HCT116 (cell line): Measurements from ENCODE around the gene CYB5R3. TPM values are rescaled to one million over a fixed set of nuclear protein-coding genes. Genes with fewer than 3 reads are reported as not detected.

Experiments used
- ATAC-seq: fragments of 200-7000 bp; cut with Tn5 transposase; 2 replicates; pipeline ENCODE4 v1.9.1; 2020; ENCODE audit warnings: mild to moderate bottlenecking, moderate library complexity
- BruUV-seq: library from RNA; stranded (reverse); fragments of 400-500 nt; replicated peaks from 2 replicates; lab custom pipeline; 2021; lab: Mats Ljungman, UMichigan
- CTCF ChIA-PET: fragments of 300-600 bp; sonication (Branson Sonifier 250); formaldehyde crosslinking; loops from one replicate; lab custom pipeline; 2021; ENCODE audit warnings: antibody characterized with exemption; lab: Charles Lee
- POLR2A ChIA-PET: fragments of 300-600, 350-600 bp; sonication (Branson Sonifier 250); formaldehyde crosslinking; loops from one replicate; lab custom pipeline; 2021; ENCODE audit warnings: antibody characterized with exemption; lab: Charles Lee
- RAD21 ChIA-PET, 2 experiments: fragments of 300-600 bp; sonication (Branson Sonifier 250); formaldehyde crosslinking; loops; one replicate each; lab custom pipeline; 2023; ENCODE audit warnings: low total read pairs in 2 of 2; ENCODE audit not compliant: uncharacterized antibody in 2 of 2, unreplicated experiment in 2 of 2, low non-redundant PET in 1 of 2; lab: Charles Lee
- DNase-seq: peaks from one replicate; pipeline ENCODE4 v3.0.0-alpha.2; 2010; ENCODE audit warnings: low read depth, low spot score
- H2AFZ ChIP-seq: fragments of 200-600 bp; shearing (Covaris generic), sonication (generic); 2 replicates; pipeline ENCODE4 v1.6.1; 2017; ENCODE audit warnings: low read depth, mixed run types, mixed read lengths, antibody characterized with exemption, low read length; ENCODE audit not compliant: poor library complexity, severe bottlenecking
- H3K27ac ChIP-seq: 2 replicates; pipeline ENCODE4 v1.5.1; 2012; ENCODE audit warnings: low read depth, low read length
- H3K27me3 ChIP-seq: fragments of 200-600 bp; sonication (generic); 2 replicates; pipeline ENCODE4 v1.6.1; 2016; ENCODE audit warnings: mixed run types, low read length, mixed read lengths; ENCODE audit not compliant: insufficient read depth
- H3K36me3 ChIP-seq, 2 experiments: fragments of 200-500 bp in 1 of 2; fragments of 200-600 bp in 1 of 2; sonication (Bioruptor generic) in 1 of 2; sonication (generic) in 1 of 2; 2 replicates each; pipeline versions ENCODE4 v1.5.1 to v1.6.1; 2014 to 2016; ENCODE audit warnings: low read length in 2 of 2, inconsistent platforms in 1 of 2, mixed read lengths in 1 of 2, mixed run types in 1 of 2; ENCODE audit not compliant: insufficient read depth in 2 of 2, control insufficient read depth in 1 of 2
- H3K4me1 ChIP-seq, 2 experiments: fragments of 200-600 bp in 1 of 2; sonication (generic) in 1 of 2; 2 replicates each; pipeline versions ENCODE4 v1.5.1 to v1.6.1; 2012 to 2017; ENCODE audit warnings: low read length in 2 of 2, inconsistent platforms in 1 of 2, mild to moderate bottlenecking in 1 of 2, mixed read lengths in 1 of 2, mixed run types in 1 of 2, moderate library complexity in 1 of 2; ENCODE audit not compliant: insufficient read depth in 2 of 2, control insufficient read depth in 1 of 2
- H3K4me2 ChIP-seq: fragments of 200-600 bp; sonication (generic); 2 replicates; pipeline ENCODE4 v1.6.1; 2017; ENCODE audit warnings: mixed run types, low read length, mixed read lengths
- H3K4me3 ChIP-seq, 2 experiments: fragments of 200-600 bp in 1 of 2; sonication (generic) in 1 of 2; replicated peaks in 1 of 2; 2 replicates each; pipeline ENCODE4 v1.5.1; 2011 to 2016; ENCODE audit warnings: low read length in 2 of 2, control low read depth in 1 of 2, low read depth in 1 of 2, mild to moderate bottlenecking in 1 of 2, mixed read lengths in 1 of 2, mixed run types in 1 of 2
- H3K79me2 ChIP-seq: fragments of 200-600 bp; sonication (generic); 2 replicates; pipeline ENCODE4 v1.6.1; 2017; ENCODE audit warnings: mild to moderate bottlenecking, mixed run types, low read length, moderate library complexity, mixed read lengths; ENCODE audit not compliant: insufficient read depth
- H3K9ac ChIP-seq: fragments of 200-600 bp; sonication (generic); 2 replicates; pipeline ENCODE4 v1.6.1; 2016; ENCODE audit warnings: low read length, mixed read lengths
- H3K9me2 ChIP-seq: fragments of 200-600 bp; sonication (generic), shearing (Covaris generic); 2 replicates; pipeline ENCODE4 v1.6.1; 2017; ENCODE audit warnings: mixed run types, mild to moderate bottlenecking, moderate library complexity; ENCODE audit not compliant: insufficient read depth
- H3K9me3 ChIP-seq, 2 experiments: fragments of 200-500 bp in 1 of 2; fragments of 200-600 bp in 1 of 2; sonication (Bioruptor generic) in 1 of 2; sonication (generic) in 1 of 2; 2 replicates each; pipeline ENCODE4 v1.6.1; 2014 to 2017; ENCODE audit warnings: low read length in 2 of 2, mixed read lengths in 2 of 2, inconsistent platforms in 1 of 2, low read depth in 1 of 2, mild to moderate bottlenecking in 1 of 2, mixed run types in 1 of 2, moderate library complexity in 1 of 2; ENCODE audit not compliant: control insufficient read depth in 1 of 2, insufficient read depth in 1 of 2
- H4K20me1 ChIP-seq: fragments of 200-600 bp; sonication (generic), shearing (Covaris generic); 2 replicates; pipeline ENCODE4 v1.6.1; 2017; ENCODE audit warnings: mixed run types, mild to moderate bottlenecking, moderate library complexity; ENCODE audit not compliant: insufficient read depth
- EGR1 ChIP-seq: IDR thresholded peaks from 2 replicates; pipeline ENCODE4 v1.6.1; 2012; ENCODE audit warnings: low read depth
- EZH2 ChIP-seq: fragments of 200-600 bp; sonication (generic); IDR thresholded peaks from 2 replicates; pipeline ENCODE4 v1.6.1; 2017; ENCODE audit warnings: antibody characterized with exemption, mixed run types
- EZH2phosphoT487 ChIP-seq: fragments of 200-600 bp; IDR thresholded peaks from 2 replicates; pipeline ENCODE4 v1.6.1; 2018; ENCODE audit warnings: antibody characterized with exemption, borderline replicate concordance
- JUND ChIP-seq: IDR thresholded peaks from 2 replicates; pipeline ENCODE4 v1.6.1; 2012
- POLR2AphosphoS5 ChIP-seq: IDR thresholded peaks from 2 replicates; pipeline ENCODE4 v1.6.1; 2011; ENCODE audit warnings: mild to moderate bottlenecking, low read depth, low read length, moderate library complexity
- SIN3A ChIP-seq: IDR thresholded peaks from 2 replicates; pipeline ENCODE4 v1.6.1; 2012; ENCODE audit warnings: low read depth
- TCF7L2 ChIP-seq: IDR thresholded peaks from 2 replicates; pipeline ENCODE4 v1.7.0; 2011; ENCODE audit warnings: borderline replicate concordance, inconsistent platforms; ENCODE audit not compliant: insufficient read depth, insufficient read length; ENCODE audit errors: extremely low read depth
- ZFX ChIP-seq: fragments of 450-650 bp; IDR thresholded peaks from 2 replicates; pipeline ENCODE4 v1.6.1; 2017
- intact Hi-C: fragments of 100-400 bp; cut with micrococcal nuclease; formaldehyde crosslinking; loops from 2 replicates; pipeline ENCODE4 v1.10.0; 2022
- total RNA-seq: library from RNA; stranded (reverse); gene quantifications from one replicate; pipeline ENCODE4 v1.2.1, GENCODE V29; 2021; ENCODE audit not compliant: unreplicated experiment

CYB5R3 gene
- total RNA-seq, 1 experiment from 2014 or later = 127 TPM

DNA sequence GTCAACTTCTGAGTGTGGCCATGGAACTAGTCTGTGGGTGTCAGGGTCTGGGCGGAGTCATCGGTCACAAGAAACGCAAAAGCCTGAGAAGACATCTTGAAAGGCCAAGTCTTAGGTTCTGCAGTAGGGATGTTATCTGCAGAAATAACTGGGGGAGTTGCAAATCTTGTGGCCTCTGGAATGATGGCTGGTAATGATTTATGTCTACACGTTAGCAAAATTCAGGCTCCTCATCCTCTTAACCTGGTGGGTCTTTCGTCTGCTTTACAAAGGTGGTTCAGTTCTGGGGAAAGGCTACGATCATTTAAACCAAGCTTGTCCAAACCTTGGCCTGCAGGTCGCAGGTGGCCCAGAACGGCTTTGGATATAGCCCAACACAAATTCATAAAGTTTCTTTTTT is 7.4 kb upstream of the CYB5R3 start:
- POLR2A ChIA-PET = no interaction called here

DNA sequence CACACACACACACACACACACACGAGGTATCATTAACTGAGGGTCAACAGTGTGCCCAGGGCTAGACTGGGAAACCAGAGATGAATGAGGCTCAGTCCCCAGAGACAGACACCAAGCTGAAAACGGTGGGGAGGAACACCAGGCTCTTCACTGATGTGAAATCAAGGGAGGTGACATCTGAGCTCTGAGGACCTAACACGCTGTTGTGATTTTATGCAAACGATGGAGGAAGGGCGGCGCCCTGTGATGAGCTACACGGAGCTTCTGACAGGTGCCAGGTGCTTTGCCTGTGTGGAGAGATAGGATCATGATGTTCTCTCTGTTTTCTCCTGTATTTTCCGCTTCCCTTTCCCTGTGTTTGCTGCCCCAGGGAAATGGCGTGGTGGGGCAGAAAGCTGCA is 6.5 kb upstream of the CYB5R3 start:
- Histone ChIP-seq H3K36me3 (no peaks in the 10 kb centered on the region), H3K9me2 (no peaks in the 10 kb centered on the region), H4K20me1 (no peaks in the 10 kb centered on the region), H2AFZ (no peak overlapping the region), H3K4me1 (peaks cover 0 to 5% of the 10 kb centered on the region in 2 experiments; a peak in 1 of 4 replicates), H3K9me3 (no peaks in the 10 kb centered on the region), H3K27me3 (no peaks in the 10 kb centered on the region), H3K4me2 (no peak overlapping the region), H3K9ac (no peak overlapping the region), H3K27ac (no peak overlapping the region), H3K79me2 (no peaks in the 10 kb centered on the region), H3K4me3 (no peak overlapping the region)
- DNase-seq (no peak), ATAC-seq (no peak)
- intact Hi-C loops = no loop called here
- TF ChIP-seq EZH2 (no peak), POLR2AphosphoS5 (no peak), EGR1 (no peak), JUND (no peak), EZH2phosphoT487 (no peak), SIN3A (no peak)
- BruUV-seq = no TSS peak
- CTCF ChIA-PET = no interaction called here
- RAD21 ChIA-PET = no interaction called here
- POLR2A ChIA-PET = interaction anchor here (0.7 to 0.9 kb wide), 2 partner anchors 35 to 40 kb away, joined by 3 read pairs; no protein-coding TSS in a partner anchor

More for the DNA sequence above, 7.4 kb upstream of the CYB5R3 start:
- RAD21 ChIA-PET = no interaction called here
- Histone ChIP-seq H3K27ac (no peak overlapping the region), H3K4me1 (no peaks in the 10 kb centered on the region), H2AFZ (no peak overlapping the region), H3K79me2 (no peaks in the 10 kb centered on the region), H3K36me3 (no peaks in the 10 kb centered on the region), H3K9ac (no peak overlapping the region), H3K4me2 (no peak overlapping the region), H3K27me3 (no peaks in the 10 kb centered on the region), H3K9me2 (no peaks in the 10 kb centered on the region), H3K9me3 (no peaks in the 10 kb centered on the region), H3K4me3 (no peak overlapping the region), H4K20me1 (no peaks in the 10 kb centered on the region)
- TF ChIP-seq ZFX (no peak), TCF7L2 (no peak)
- DNase-seq = no peak
- intact Hi-C loops = no loop called here
- CTCF ChIA-PET = no interaction called here
- no peak for ATAC-seq
- no TSS peak for BruUV-seq
